WTC11 (cell line): Measurements from ENCODE around the gene DACT1. TPM values are rescaled to one million over a fixed set of nuclear protein-coding genes. Genes with fewer than 3 reads are reported as not detected.
A peak's percentile ranks its signal among the peaks of the same experiment; 100 is the strongest.

Experiments used
- ATAC-seq: fragments of 200-7000 bp; cut with Tn5 transposase; 2 replicates; pipeline ENCODE4 v1.10.0; 2021; ENCODE audit warnings: mild to moderate bottlenecking, moderate library complexity
- CTCF ChIA-PET: fragments of 300-600 bp; sonication (Branson Sonifier 250); formaldehyde crosslinking; loops from one replicate; lab custom pipeline; 2021; ENCODE audit warnings: antibody characterized with exemption; lab: Charles Lee
- POLR2A ChIA-PET: fragments of 350-600 bp; sonication (Branson Sonifier 250); formaldehyde crosslinking; loops from one replicate; lab custom pipeline; 2021; ENCODE audit warnings: antibody characterized with exemption; lab: Charles Lee
- DNase-seq: peaks from one replicate; pipeline ENCODE4 v3.0.0; 2021; ENCODE audit warnings: low spot score
- H3K27ac Mint-ChIP-seq: 2 replicates; pipeline ENCODE4 v1.8.0; 2021; ENCODE audit warnings: mixed read lengths
- H3K27me3 Mint-ChIP-seq: 2 replicates; pipeline ENCODE4 v1.8.0; 2021; ENCODE audit warnings: low read depth, mild to moderate bottlenecking, moderate library complexity, mixed read lengths
- H3K36me3 Mint-ChIP-seq: 2 replicates; pipeline ENCODE4 v1.8.0; 2021; ENCODE audit warnings: mixed read lengths
- H3K4me1 Mint-ChIP-seq: 2 replicates; pipeline ENCODE4 v1.8.0; 2022; ENCODE audit warnings: mixed read lengths
- H3K4me3 Mint-ChIP-seq: 2 replicates; pipeline ENCODE4 v1.8.0; 2021; ENCODE audit warnings: mild to moderate bottlenecking, moderate library complexity, mixed read lengths
- H3K9me3 Mint-ChIP-seq: 2 replicates; pipeline ENCODE4 v1.8.0; 2021; ENCODE audit warnings: mixed read lengths
- AFF4 ChIP-seq: sonication (generic); formaldehyde crosslinking; IDR thresholded peaks from 2 replicates; pipeline ENCODE4 v1.8.1; 2023; ENCODE audit warnings: mild to moderate bottlenecking, missing genetic modification reagents, borderline replicate concordance
- FOXJ3 ChIP-seq: sonication (generic); formaldehyde crosslinking; IDR thresholded peaks from 2 replicates; pipeline ENCODE4 v1.9.0; 2021; ENCODE audit warnings: missing genetic modification reagents, mild to moderate bottlenecking, borderline replicate concordance
- GRHL2 ChIP-seq: fragments of 250-450 bp; sonication (Bioruptor Pico); IDR thresholded peaks from 2 replicates; pipeline ENCODE4 v1.8.0; 2022; ENCODE audit warnings: mild to moderate bottlenecking, moderate library complexity; ENCODE audit not compliant: insufficient replicate concordance, severe bottlenecking
- NFATC4 ChIP-seq: fragments of 250-450 bp; sonication (Bioruptor Pico); IDR thresholded peaks from 2 replicates; pipeline ENCODE4 v1.9.0; 2021; ENCODE audit warnings: mild to moderate bottlenecking
- NR3C1 ChIP-seq: sonication (generic); formaldehyde crosslinking; conservative IDR thresholded peaks from 2 replicates; pipeline ENCODE4 v1.8.1; 2023; ENCODE audit warnings: low read depth, mild to moderate bottlenecking, missing genetic modification reagents
- OVOL2 ChIP-seq: fragments of 250-450 bp; sonication (Bioruptor Pico); IDR thresholded peaks from 2 replicates; pipeline ENCODE4 v1.9.0; 2021; ENCODE audit warnings: mild to moderate bottlenecking, borderline replicate concordance
- PREB ChIP-seq: sonication (generic); formaldehyde crosslinking; IDR thresholded peaks from 2 replicates; pipeline ENCODE4 v1.8.1; 2022; ENCODE audit warnings: mild to moderate bottlenecking, missing genetic modification reagents, moderate library complexity, borderline replicate concordance
- PRRX2 ChIP-seq: fragments of 250-450 bp; sonication (Bioruptor Pico); IDR thresholded peaks from 2 replicates; pipeline ENCODE4 v1.8.0; 2021; ENCODE audit warnings: mild to moderate bottlenecking
- TCF7 ChIP-seq: sonication (generic); formaldehyde crosslinking; IDR thresholded peaks from 2 replicates; pipeline ENCODE4 v1.8.0; 2022; ENCODE audit warnings: mild to moderate bottlenecking, low read depth, missing genetic modification reagents, moderate library complexity
- TEAD1 ChIP-seq: sonication (generic); formaldehyde crosslinking; IDR thresholded peaks from 2 replicates; pipeline ENCODE4 v1.8.0; 2022; ENCODE audit warnings: mild to moderate bottlenecking, missing genetic modification reagents
- TEAD4 ChIP-seq: sonication (generic); formaldehyde crosslinking; IDR thresholded peaks from 2 replicates; pipeline ENCODE4 v1.8.0; 2022; ENCODE audit warnings: mild to moderate bottlenecking, missing genetic modification reagents
- USF2 ChIP-seq: sonication (generic); formaldehyde crosslinking; IDR thresholded peaks from 2 replicates; pipeline ENCODE4 v1.8.1; 2023; ENCODE audit warnings: mild to moderate bottlenecking, missing genetic modification reagents, moderate library complexity
- ZNF219 ChIP-seq: sonication (generic); formaldehyde crosslinking; IDR thresholded peaks from 2 replicates; pipeline ENCODE4 v1.8.0; 2023; ENCODE audit warnings: missing genetic modification reagents, mild to moderate bottlenecking, borderline replicate concordance
- ZNF263 ChIP-seq: sonication (generic); formaldehyde crosslinking; IDR thresholded peaks from 2 replicates; pipeline ENCODE4 v1.8.1; 2022; ENCODE audit warnings: low read depth, mild to moderate bottlenecking, moderate library complexity, missing genetic modification reagents
- total RNA-seq: library from RNA; stranded (reverse); gene quantifications from 3 replicates; pipeline ENCODE4 v1.2.3, GENCODE V29; 2021
- TF ChIP-seq, protein P1 (sequence below): sonication (generic); formaldehyde crosslinking; IDR thresholded peaks from 2 replicates; pipeline ENCODE4 v1.8.0; 2022; ENCODE audit warnings: mild to moderate bottlenecking, missing genetic modification reagents
- TF ChIP-seq, protein P2 (sequence below): fragments of 200-600 bp; IDR thresholded peaks from 2 replicates; pipeline ENCODE4 v1.8.0; 2022; ENCODE audit warnings: antibody characterized with exemption

DACT1 gene
- total RNA-seq, 1 experiment from 2014 or later = 21.2 TPM

DNA sequence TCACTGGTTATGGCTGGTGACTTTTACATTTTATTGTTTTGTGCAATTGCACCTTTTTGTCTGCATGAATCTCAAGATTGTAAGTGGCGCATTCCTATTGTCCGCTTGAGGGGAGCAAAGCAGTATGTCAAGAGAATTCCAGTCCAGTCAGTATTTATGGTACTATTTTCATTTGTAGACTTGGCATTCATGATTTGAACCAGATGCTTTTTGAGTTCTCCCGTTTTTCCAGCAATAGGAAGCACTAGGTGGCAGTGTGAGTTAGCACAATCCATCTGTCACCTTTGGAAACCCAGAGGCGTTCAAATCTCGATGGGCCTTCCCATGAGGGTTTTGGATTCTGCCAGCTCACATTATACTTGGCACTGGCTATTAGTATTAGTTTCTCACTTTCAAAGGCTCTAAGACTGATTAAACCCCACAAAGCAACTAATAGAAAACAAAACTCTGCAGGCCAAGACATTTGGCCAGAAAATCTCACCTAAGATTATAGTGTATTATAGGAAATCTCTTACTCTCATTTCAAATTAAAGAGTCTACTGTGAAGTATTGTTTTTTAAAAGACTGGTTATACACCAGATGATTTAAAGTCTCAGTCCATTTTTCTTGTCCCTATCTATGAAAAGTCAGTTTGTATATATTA is 2.2 kb downstream of the DACT1 start:
- Mint-ChIP-seq H3K27me3 (peaks cover 25% of the 10 kb centered on the region), H3K4me3 (peak overlapping the region; percentile 79), H3K27ac (no peak overlapping the region), H3K36me3 (peaks cover 31% of the 10 kb centered on the region), H3K9me3 (no peaks in the 10 kb centered on the region), H3K4me1 (peaks cover 46% of the 10 kb centered on the region)
- ChIA-PET POLR2A (no interaction called here), CTCF (interaction anchor here (0.5 to 6.2 kb wide), 12 partner anchors 13 to 415 kb away, joined by 3 to 40 read pairs (median 4); no protein-coding TSS in a partner anchor)
- TF ChIP-seq TCF7 (CRISPR knock-in tag) (no peak), NFATC4 (CRISPR knock-in tag) (no peak), PRRX2 (CRISPR knock-in tag) (no peak), FOXJ3 (no peak), ZNF219 (CRISPR knock-in tag) (no peak)
- TF ChIP-seq, protein P1, sequence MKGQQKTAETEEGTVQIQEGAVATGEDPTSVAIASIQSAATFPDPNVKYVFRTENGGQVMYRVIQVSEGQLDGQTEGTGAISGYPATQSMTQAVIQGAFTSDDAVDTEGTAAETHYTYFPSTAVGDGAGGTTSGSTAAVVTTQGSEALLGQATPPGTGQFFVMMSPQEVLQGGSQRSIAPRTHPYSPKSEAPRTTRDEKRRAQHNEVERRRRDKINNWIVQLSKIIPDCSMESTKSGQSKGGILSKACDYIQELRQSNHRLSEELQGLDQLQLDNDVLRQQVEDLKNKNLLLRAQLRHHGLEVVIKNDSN (CRISPR knock-in tag) = no peak
- ATAC-seq = no peak
- DNase-seq = peak; percentile 37

DNA sequence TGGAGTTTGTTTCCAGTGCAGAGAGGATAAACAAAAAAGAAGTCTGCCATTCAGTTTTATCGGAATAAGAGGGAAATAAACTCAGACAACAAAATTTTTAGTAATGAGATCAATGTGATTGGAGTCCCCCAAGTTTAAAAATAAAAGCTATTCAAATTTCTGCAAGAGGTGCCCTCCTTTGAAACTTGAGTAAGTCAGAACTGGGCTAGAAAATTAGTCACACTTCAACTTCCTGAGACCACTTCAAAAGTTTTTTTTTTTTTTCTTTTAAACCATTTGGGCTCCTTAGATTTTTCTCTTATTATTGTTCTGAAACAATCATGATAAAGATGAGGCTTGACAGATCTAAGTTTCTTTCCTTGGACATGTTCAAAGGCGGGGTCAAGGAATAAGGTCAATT is 3.2 kb downstream of the DACT1 start:
- peaks cover 38% of the 10 kb centered on the region for H3K36me3 Mint-ChIP-seq
- DNase-seq (no peak), ATAC-seq (no peak)
- peaks cover 38% of the 10 kb centered on the region for H3K4me1 Mint-ChIP-seq
- POLR2A ChIA-PET = no interaction called here
- H3K9me3 Mint-ChIP-seq = no peaks in the 10 kb centered on the region
- no peak overlapping the region; the same call in 1 of the 2 replicates for H3K4me3 Mint-ChIP-seq
- TF ChIP-seq PRRX2 (CRISPR knock-in tag) (no peak), TEAD4 (no peak), NR3C1 (no peak), GRHL2 (CRISPR knock-in tag) (no peak), USF2 (CRISPR knock-in tag) (no peak), AFF4 (no peak), OVOL2 (CRISPR knock-in tag) (no peak), ZNF263 (CRISPR knock-in tag) (no peak), TCF7 (CRISPR knock-in tag) (no peak), TEAD1 (no peak)
- CTCF ChIA-PET = interaction anchor here (0.5 to 6.2 kb wide), 8 partner anchors 14 to 453 kb away, joined by 3 to 40 read pairs (median 4); no protein-coding TSS in a partner anchor
- H3K27me3 Mint-ChIP-seq = peaks cover 25% of the 10 kb centered on the region
- no peak overlapping the region for H3K27ac Mint-ChIP-seq

DNA sequence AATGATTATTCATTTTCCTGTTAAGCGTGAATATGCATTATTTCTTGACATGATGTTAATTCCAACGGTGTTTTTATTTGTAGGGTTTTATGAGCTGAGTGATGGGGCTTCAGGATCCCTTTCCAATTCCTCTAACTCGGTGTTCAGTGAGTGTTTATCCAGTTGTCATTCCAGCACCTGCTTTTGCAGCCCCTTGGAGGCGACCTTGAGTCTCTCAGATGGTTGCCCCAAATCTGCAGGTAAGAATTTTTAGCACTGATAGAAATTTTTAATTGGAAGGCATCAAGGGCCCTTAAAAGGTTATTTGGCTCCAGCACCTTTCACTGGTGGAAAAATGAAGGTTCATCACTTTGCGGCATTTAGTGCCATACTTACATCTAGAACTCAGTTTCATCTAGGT is 3.7 kb downstream of the DACT1 start:
- DNase-seq (peak; percentile 19), ATAC-seq (no peak)
- Mint-ChIP-seq H3K27me3 (peaks cover 25% of the 10 kb centered on the region), H3K27ac (no peak overlapping the region), H3K4me1 (peaks cover 32% of the 10 kb centered on the region), H3K4me3 (no peak overlapping the region), H3K9me3 (no peaks in the 10 kb centered on the region)
- no peak for TF ChIP-seq PREB (CRISPR knock-in tag)
- TF ChIP-seq, protein P2, sequence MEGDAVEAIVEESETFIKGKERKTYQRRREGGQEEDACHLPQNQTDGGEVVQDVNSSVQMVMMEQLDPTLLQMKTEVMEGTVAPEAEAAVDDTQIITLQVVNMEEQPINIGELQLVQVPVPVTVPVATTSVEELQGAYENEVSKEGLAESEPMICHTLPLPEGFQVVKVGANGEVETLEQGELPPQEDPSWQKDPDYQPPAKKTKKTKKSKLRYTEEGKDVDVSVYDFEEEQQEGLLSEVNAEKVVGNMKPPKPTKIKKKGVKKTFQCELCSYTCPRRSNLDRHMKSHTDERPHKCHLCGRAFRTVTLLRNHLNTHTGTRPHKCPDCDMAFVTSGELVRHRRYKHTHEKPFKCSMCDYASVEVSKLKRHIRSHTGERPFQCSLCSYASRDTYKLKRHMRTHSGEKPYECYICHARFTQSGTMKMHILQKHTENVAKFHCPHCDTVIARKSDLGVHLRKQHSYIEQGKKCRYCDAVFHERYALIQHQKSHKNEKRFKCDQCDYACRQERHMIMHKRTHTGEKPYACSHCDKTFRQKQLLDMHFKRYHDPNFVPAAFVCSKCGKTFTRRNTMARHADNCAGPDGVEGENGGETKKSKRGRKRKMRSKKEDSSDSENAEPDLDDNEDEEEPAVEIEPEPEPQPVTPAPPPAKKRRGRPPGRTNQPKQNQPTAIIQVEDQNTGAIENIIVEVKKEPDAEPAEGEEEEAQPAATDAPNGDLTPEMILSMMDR = 0 out of 2 replicates have a peak, but pooled peaks have one; percentile 24
- TF ChIP-seq, all 79 proteins: peak for 1
- POLR2A ChIA-PET = no interaction called here
- peaks cover 38% of the 10 kb centered on the region for H3K36me3 Mint-ChIP-seq
- CTCF ChIA-PET = interaction anchor here (0.6 to 1.9 kb wide), 3 partner anchors 108 to 452 kb away, joined by 3 to 4 read pairs (median 3); no protein-coding TSS in a partner anchor
